ENCODE data around the gene YWHAB.
"Not testable (repeated sequence)": the region's sequence is repeated elsewhere in the genome, so short reads cannot be mapped to it uniquely, and the experiment has no call there.

DNA sequence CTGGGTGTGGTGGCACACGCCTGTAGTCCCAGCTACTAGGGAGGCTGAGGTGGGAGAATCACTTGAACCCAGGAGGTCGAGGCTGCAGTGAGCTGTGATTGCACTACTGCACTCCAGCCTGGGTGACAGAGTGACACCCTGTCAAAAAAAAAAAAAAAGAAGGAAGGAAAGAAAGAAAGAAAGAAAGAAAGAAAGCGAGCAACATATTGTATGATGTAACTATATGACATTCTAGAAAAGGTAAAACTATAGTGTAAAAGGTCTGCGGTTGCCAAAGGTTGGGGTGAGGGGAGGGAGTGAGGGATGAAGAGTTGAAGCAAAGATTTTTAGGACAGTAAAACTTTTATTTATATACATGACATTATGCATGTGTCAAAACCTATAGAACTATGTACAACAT, 3.1 kb upstream of the YWHAB start:
- not testable (repeated sequence) for TF ChIP-seq POLR2A, POLR2AphosphoS5 (IDR thresholded peaks at IDR 0.05)
